ENCODE measurements around the gene HELZ2.

Gene HELZ2

GRCh38 chr20:63597651-63598478 lies 23.8 kb upstream of the HELZ2 start:
- no peak for TF ChIP-seq CTCF (conservative IDR thresholded peaks at IDR 0.05; ENCODE audit: low read depth)
- POLR2A ChIA-PET (ENCODE audit: low non-redundant PET): interaction anchor here (0.6 to 0.7 kb wide), 2 partner anchors 105 to 479 kb away, joined by 3 to 5 read pairs; no protein-coding TSS in a partner anchor
- no peak for DNase-seq (ENCODE audit: low spot score)
- CTCF ChIA-PET: interaction anchor here (0.6 kb wide), 2 partner anchors 17 to 981 kb away, joined by 3 to 5 read pairs; no protein-coding TSS in a partner anchor
- H3K27ac ChIP-seq: peak overlapping the region; percentile 4; the same call in 1 of the 2 replicates

GRCh38 chr20:63596423-63596822 lies 22.4 kb upstream of the HELZ2 start:
- TF ChIP-seq CTCF (conservative IDR thresholded peaks at IDR 0.05; ENCODE audit: low read depth): no peak
- DNase-seq (ENCODE audit: low spot score): no peak
- ChIA-PET POLR2A (ENCODE audit: low non-redundant PET) (no interaction called here), CTCF (no interaction called here)
- H3K27ac ChIP-seq: peak overlapping the region; percentile 2; the same call in 1 of the 2 replicates

- CTCF ChIA-PET: no interaction called here
- POLR2A ChIA-PET (ENCODE audit: low non-redundant PET): no interaction called here
- no peak for TF ChIP-seq CTCF (conservative IDR thresholded peaks at IDR 0.05; ENCODE audit: low read depth)
- H3K27ac ChIP-seq: no peak overlapping the region
- DNase-seq (ENCODE audit: low spot score): no peak
These were observed 21.5 kb upstream of the HELZ2 start for GRCh38 chr20:63595416-63596127.

GRCh38 chr20:63594043-63594561 lies 20.1 kb upstream of the HELZ2 start:
- CTCF ChIA-PET: interaction anchor here (0.6 to 0.7 kb wide), 2 partner anchors 21 to 93 kb away, joined by 3 read pairs; no protein-coding TSS in a partner anchor
- POLR2A ChIA-PET (ENCODE audit: low non-redundant PET): no interaction called here
- no peak for TF ChIP-seq CTCF (conservative IDR thresholded peaks at IDR 0.05; ENCODE audit: low read depth)
- DNase-seq (ENCODE audit: low spot score): no peak
- H3K27ac ChIP-seq: peak overlapping the region; percentile 58

GRCh38 chr20:63592661-63593060 lies 18.6 kb upstream of the HELZ2 start:
- ChIA-PET POLR2A (ENCODE audit: low non-redundant PET) (no interaction called here), CTCF (interaction anchor here (0.6 kb wide), 1 partner anchor 10 kb away, joined by 3 read pairs; no protein-coding TSS in a partner anchor)
- H3K27ac ChIP-seq: peak overlapping the region; percentile 1; the same call in 1 of the 2 replicates
- no peak for DNase-seq (ENCODE audit: low spot score)
- TF ChIP-seq CTCF (conservative IDR thresholded peaks at IDR 0.05; ENCODE audit: low read depth): no peak

- POLR2A ChIA-PET (ENCODE audit: low non-redundant PET): no interaction called here
- H3K27ac ChIP-seq: peak overlapping the region; percentile 1; the same call in 1 of the 2 replicates
- DNase-seq (ENCODE audit: low spot score): no peak
- no peak for TF ChIP-seq CTCF (conservative IDR thresholded peaks at IDR 0.05; ENCODE audit: low read depth)
- CTCF ChIA-PET: no interaction called here
These were observed 17.8 kb upstream of the HELZ2 start for GRCh38 chr20:63591786-63592355.
